ENCODE results near the gene SH3TC2.
A peak's percentile ranks its signal among the peaks of the same experiment; 100 is the strongest.

GRCh38 chr5:149002053-149002452 is 60.8 kb downstream of the SH3TC2 start:
- TF ChIP-seq RCOR1 (IDR thresholded peaks at IDR 0.05; ENCODE audit: low read length) (no peak), POLR2AphosphoS5 (IDR thresholded peaks at IDR 0.05; ENCODE audit: low read depth, low read length) (peak; percentile 86; the same call in 1 of the 2 replicates), CTCF (IDR thresholded peaks at IDR 0.05) (no peak), EZH2phosphoT487 (IDR thresholded peaks at IDR 0.05; ENCODE audit: borderline replicate concordance, low read depth) (no peak)

All from SK-N-SH (cell line).